ENCODE data around the gene TRIM9.
"Not testable (repeated sequence)": the region's sequence is repeated elsewhere in the genome, so short reads cannot be mapped to it uniquely, and the experiment has no call there.

The TRIM9 gene

DNA sequence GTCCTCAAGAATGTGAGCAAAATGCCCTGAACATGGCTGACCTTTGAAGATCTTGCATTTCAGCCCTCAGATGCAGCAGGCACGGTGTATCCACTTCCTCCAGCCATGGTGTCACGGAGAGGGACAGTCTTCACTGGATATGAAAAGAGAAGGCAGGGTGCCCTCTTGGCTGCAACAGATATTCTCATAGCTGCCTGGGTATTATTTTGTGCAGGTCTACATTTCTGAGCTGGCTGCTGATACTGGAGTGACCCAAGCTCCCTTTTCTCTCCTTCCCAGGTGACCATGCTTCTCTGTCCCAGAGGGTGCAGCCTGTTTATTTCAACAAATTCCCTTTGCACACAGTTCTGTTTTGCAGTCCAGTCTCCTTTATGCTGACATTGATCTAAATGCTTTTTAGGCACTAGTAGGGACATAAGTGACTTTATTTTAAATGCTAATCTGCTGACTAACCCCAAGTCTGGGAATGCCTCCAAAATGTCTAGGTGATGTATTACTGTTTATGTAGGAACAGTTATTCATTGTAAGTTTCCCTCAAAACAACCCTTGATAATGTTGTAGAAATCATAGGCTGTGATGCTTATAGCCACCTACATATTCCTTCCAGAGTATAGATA lies 133.2 kb downstream of the TRIM9 start:
- DNase-seq: no peak

DNA sequence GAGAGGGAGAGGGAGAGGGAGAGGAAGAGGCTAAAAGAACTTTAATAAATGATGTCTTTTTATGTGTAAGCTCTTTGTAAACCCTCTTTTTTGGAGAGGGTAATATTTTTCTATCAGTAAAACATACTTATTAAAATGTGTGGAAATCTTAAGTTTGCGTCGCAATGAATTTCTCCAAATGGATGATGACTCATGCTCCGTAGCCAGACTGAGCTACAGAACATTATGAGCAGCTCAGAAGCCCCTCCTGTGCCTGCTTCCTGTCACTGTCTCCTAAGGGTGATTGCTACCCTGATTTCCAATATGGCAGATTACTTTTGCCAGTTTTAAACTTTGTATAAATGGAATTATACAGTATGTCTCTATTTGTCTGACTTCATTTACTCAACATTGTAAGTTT lies 137.6 kb downstream of the TRIM9 start:
- DNase-seq: no peak

DNA sequence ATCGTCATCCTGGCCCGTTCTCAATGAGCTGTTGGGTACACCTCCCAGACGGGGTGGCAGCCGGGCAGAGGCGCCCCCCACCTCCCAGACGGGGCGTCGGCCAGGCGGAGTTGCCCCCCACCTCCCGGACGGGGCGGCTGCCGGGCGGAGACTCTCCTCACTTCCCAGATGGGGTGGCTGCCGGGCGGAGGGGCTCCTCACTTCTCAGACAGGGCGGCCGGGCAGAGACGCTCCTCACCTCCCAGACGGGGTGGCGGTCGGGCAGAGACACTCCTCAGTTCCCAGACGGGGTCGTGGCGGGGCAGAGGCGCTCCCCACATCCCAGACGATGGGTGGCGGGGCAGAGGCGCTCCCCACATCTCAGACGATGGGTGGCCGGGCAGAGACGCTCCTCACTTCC lies 138.5 kb downstream of the TRIM9 start:
- not testable (repeated sequence) for DNase-seq

DNA sequence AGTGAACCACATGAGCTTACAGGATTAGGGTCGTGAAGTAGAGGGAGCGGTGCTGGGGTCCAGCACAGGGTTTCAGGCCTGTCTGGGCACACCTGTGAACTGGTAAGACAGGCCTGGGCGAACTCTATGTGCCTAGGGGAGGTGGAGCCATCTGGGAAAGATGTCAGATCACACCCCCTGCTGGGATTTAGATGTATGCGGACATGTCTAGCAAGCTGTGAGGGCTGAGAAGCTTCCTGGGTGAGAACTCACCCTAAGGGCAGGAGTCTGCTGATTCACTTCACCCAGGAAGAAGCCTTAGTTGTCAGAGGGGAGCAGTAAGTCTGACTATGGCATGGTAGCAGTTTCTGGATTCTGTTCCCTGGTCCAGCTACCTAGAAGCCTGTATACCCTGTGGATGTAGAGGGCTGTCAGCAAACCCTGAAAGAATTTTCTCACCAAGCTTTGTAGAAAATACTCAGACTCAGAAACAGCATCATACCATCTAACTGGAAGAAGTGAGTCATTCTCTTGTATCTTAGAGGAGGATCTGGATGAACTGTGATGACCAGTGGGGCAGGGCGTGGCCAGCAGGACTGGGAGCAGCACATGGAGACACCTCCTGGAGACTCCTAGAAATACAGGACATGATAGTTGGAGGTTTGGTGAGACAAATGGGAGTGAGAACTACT lies 139.4 kb downstream of the TRIM9 start:
- DNase-seq: peak; percentile 63

GRCh38 chr14:50954811-50955372 lies 140.0 kb downstream of the TRIM9 start:
- peak; percentile 26 for DNase-seq

GRCh38 chr14:50953502-50953901 lies 141.4 kb downstream of the TRIM9 start:
- DNase-seq: no peak

DNA sequence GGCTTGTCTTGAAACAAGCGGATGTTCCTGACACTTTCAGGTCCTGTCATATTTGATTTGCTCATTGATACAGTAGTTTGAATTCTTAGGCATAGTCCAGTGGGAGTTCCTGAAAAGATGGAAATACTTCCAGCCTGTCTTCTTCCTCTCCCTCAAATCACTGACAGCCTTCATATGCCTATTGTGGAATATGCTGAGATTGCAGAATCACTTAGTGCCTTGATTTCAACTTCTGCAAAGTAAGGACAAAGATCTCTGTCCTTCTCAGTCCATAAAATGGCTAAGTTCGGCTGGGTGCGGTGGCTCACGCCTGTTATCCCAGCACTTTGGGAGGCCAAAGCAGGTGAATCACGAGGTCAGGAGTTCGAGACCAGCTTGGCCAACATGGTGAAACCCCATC lies 143.9 kb downstream of the TRIM9 start:
- no peak for DNase-seq

DNA sequence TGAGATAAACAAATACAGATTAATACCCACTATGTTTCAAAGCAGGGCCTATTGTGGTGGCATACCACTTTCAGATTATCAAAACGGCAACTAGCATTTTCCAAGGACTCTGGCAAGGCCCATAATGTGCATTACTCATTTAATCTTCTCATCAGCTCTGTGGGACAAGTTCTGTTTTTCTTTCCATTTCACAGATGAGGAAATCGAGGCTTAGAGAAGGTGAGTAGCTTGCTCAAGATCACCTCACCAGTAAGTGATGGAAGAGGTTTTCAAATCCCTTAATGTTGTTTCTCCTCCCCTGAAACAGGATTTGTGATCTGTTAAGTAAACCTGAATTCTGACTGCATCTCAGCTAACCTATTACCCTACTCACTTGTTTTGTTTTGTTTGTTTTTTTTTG lies 146.7 kb downstream of the TRIM9 start:
- DNase-seq: no peak

DNA sequence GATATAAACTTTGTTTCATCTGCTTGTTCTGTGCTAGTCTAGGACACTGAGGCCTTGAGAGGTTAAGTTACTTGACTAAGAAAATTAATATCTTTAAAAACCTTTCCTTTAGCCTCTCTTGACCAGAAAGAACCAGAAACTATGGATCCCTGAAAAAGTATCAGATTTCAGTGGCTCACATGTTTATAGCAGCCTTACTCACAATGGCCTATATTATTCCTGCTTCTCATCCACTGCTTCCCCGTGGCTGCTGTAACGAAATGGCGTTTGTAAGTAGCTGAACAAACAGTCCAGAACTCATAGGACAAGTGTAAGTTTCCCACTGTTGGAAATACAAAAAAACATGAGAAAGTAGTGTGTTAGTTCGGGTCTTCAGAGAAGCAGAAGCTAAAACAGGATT lies 147.5 kb downstream of the TRIM9 start:
- no peak for DNase-seq

DNA sequence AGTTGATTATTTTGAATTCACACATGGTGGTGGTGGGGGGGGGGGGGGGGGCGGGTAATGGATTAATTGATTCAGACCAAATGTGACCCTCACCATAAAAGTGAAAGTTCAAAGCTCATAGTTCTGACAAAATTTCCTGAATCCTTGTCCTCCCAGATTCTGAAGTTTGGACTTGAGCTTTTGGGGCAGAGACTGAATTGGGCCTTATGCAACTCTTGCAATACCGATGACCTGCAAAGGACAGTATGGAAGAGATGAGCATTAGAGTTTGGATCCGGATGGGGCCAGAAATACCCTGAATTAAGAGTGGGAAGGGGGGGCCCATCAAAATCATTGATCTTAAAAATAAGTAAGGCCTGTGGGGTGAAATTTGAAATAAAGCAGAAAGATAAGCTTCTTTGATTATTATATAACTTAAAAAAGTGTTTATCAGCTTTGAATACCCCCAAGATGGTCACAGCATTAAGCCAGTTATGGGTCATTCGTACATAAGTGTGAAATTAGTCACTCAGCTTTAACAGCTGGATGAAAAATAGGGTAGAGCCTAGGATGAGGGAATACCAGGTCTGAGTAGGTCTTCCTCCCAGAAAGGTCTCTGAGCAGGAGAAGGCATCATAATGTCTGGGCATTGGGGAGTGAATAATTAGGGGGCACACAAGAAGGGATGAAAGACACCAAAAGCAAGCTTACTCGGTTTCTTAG lies 148.5 kb downstream of the TRIM9 start:
- DNase-seq: no peak

- DNase-seq: no peak
Measured at GRCh38 chr14:50944647-50945413, 150.1 kb downstream of the TRIM9 start.

DNA sequence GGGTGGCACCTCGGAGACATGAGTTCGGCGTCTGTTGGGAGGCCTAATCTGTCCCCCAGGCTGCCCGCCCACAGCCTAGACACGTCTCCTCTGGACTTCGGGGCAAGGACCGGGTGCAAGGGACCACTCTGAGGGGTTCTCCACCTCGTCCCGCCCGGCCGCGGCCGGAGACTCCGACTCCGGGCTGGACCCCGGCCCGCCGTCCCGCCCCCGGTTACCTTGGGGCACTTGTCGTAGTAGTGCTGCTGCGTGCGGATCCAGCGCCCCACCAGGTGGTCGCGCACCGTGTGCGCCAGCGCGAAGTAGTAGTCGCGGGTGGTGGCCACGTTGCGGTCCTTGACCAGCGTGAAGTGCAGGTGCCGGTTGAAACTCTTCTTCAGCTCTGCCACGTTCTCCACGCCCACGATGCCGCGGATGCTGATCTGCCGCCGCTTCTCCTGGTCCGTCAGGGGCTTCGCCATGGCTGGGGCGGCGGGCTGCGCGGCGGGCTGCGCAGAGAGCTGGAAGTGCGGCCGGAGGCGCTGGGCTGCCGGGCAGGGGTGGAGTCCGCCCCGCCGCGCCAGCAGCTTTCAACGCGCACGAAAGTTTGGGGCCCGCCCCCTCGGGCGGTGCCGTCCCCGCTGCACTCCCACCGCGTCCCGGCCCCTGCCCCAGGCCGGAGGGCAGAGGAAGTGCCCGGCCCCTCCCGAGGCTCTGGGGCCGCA lies 150.8 kb downstream of the TRIM9 start, which contains the start of gene PYGL:
TSS of gene PYGL (minus strand) at position 541 of the 704 bp plus-strand sequence. CDS start at position 461, 80 bp downstream.
- peak; percentile 27 for DNase-seq

GRCh38 chr14:50943261-50943942 lies 151.5 kb downstream of the TRIM9 start:
- no peak for DNase-seq

GRCh38 chr14:50941638-50942037 lies 153.3 kb downstream of the TRIM9 start:
- DNase-seq: not testable (repeated sequence)

DNA sequence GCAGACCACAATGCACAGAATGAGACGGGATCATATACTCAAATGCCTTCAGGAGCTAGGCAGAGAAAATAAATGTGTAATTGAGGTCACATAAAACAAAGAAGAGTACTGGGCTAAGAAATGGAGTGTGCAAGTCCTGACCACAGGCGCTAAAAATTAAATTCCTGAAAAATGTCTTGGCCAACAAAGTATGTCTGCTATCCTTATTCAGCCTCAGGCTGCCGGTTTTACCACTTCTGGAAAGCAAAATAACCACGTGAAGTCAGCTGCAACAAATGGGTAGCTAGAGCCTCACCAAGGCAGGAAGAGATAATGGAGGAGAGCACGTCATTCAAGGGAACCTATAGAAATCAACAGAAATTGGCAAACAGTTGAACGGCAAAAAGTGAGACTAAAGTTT lies 153.8 kb downstream of the TRIM9 start:
- DNase-seq: no peak

DNA sequence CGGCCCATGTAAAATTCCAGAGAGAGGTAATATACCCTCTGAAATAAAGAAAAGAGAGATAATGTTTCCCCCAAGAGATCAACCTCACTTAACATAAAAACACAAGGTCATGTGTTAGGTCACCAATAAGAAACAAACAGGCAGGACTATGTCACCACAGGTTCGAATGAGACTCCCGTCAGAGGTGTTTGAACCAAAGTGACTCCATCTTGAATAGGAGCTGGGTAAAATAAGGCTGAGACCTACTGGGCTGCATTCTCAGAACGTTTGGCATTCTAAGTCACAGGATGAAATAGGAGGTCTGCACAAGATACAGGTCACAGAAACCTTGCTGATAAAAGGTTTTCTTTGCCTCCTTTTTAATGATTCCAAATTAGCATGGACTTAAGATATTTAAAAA lies 157.1 kb downstream of the TRIM9 start:
- DNase-seq: no peak

GRCh38 chr14:50937325-50937724 lies 157.6 kb downstream of the TRIM9 start:
- DNase-seq: no peak

GRCh38 chr14:50936882-50937281 lies 158.0 kb downstream of the TRIM9 start:
- no peak for DNase-seq

DNA sequence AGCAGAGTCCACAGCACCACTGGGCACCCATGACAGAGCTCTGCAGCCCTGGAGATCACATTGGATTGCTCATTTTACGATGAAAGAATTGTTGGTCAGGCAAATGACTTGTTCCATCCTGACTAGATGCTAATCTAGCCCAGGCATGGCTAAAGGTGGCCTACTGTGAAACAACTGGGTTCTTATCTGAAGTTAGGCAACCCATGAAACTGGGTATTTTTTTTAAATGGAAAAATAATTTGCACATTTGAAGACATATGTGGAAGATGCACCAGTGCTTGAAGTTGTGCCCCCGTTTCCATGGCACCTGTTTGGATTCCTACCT lies 158.9 kb downstream of the TRIM9 start:
- no peak for DNase-seq

DNA sequence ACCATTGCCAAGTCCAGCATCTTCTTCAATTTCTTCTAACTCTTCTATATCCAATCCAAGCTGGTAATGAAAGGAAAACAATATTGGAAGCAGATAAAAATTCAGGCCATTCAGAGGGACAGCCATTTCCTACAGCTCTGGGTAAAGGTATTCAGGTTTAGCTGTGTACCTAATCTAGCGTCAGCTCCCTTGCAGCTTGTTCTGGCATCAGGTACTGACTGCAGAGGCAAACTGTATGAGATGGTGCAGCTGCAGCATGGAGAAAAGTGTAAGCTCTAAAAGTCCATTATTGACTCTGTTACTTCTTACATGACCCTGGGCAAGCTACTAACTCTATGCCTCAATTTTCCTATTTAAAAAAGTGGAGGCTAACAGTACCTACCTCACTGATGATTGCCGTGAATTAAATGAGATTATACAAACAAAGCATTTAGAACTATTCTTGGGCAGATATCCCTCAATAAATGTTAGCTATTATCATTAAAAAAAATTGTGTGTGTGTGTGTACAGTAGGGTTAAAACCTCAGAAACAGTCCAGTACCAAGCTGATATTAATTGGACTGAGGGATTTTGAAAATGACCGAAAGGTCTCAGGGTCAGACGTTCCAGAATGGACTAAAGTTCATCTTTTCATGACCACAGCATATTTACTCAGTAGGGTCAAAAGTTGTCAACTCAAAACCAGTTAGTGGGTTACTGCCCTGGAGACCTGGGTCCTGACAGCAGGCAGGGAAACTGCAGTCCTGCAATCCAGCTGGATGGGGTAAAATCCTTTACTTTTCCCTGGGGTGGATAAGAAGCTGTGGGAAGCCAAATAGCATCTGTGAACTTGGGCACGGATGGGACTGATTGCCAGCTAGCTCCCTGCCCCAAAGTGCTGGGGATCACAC lies 159.5 kb downstream of the TRIM9 start:
- DNase-seq: no peak

Measured in activated CD4-positive, alpha-beta T cell treated with anti-CD3 and anti-CD28 coated beads, Interleukin-2, amount 50 U/mL, for 16 hours (primary cell).